NOMO-1 (cell line): ENCODE results near the gene KCNS1.
A peak's percentile ranks its signal among the peaks of the same experiment; 100 is the strongest.
"Not testable (repeated sequence)": the region's sequence is repeated elsewhere in the genome, so short reads cannot be mapped to it uniquely, and the experiment has no call there.

ENCODE experiments used
- DNase-seq, 2 experiments: peaks; one replicate each; lab custom pipeline; 2025; ENCODE audit not compliant: unreplicated experiment in 2 of 2; lab: John Stamatoyannopoulos, UW

The KCNS1 gene

GRCh38 chr20:45100563-45101245 lies at the start of gene KCNS1:
KCNS1 (minus strand) TSS chr20:45101127; CDS start chr20:45099236, 1,891 bp downstream.
- DNase-seq, result peak; percentile 37 to 54

DNA sequence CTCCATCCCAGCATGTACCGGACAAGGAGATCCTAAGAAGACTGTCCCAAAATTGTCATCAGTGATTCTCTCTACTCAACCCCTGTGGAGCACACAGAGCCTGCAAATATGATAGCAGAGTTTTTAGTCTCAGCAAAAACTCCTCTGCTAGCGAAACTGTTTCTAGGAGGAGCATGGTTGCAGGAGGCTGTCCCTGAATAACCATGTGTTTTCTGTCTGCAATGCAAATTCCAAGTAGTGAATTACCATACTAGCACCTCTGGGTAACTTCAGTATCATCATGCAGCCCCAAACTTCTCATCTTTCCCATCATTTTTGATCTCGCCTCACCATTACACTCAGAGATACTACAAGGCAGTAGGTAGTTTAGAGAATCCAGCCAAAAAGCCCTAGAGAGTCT lies 48.1 kb upstream of the KCNS1 start:
- no peak for DNase-seq

- no peak for DNase-seq
Measured at GRCh38 chr20:45140836-45141235, 39.9 kb upstream of the KCNS1 start.

GRCh38 chr20:45139733-45140375 lies 38.9 kb upstream of the KCNS1 start:
- DNase-seq, result not testable (repeated sequence)

DNA sequence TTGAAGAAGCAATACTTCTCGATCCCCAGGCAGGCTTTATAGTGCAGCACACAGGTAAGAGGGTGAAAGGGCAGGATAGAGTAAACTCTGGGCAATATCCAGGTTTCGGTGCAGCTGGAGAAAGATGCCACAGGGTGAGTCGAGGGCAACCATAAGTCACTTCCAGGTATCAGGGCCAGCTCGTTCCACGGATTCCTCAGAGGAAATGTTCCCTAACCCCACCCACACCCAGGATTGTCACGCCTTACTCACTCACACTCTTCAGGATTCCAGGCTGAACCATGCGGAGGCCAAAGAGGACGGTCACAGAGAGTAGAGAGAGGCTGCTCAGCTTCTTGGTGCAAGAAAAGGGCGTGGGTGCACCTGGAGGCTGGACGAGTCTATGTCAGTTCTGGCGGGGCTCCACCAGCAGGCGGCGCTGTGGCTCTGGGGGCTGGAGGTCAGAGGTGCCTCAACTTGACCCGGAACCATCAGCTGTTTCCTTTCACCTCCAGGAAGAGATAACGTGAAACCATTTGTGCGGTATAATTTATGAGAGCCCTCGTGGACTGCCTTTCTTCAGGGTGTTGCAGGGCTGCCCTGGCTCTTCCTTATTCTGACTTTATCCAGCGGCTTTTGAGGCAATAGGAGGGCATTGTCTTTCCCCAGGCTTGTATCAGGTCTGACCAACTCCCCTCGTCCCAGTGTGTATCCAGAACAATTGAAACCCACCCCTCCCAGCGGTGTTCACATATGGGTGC lies 37.8 kb upstream of the KCNS1 start:
- peak; percentile 35 to 57 for DNase-seq

DNA sequence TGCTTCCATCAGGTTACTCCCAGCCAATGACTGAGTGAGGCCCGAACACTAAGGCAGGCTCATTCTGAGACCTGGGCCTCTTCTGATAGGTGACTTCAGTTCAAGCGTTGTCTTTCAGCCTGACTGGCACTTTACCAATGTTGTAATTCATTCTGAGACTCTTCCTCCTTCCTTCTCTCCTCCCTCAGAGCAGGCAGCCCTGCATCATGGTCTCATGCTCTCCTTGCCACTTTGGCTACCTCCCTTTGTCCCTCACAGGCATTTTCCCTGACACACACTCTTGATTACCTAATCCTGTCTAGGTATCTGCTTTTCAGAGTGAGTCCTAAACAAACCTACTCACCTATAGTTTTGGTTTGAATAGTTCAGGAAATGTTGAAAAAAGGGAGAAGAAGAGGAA lies 36.0 kb upstream of the KCNS1 start:
- DNase-seq, result no peak

GRCh38 chr20:45128099-45128498 lies 27.2 kb upstream of the KCNS1 start:
- DNase-seq, result no peak

DNA sequence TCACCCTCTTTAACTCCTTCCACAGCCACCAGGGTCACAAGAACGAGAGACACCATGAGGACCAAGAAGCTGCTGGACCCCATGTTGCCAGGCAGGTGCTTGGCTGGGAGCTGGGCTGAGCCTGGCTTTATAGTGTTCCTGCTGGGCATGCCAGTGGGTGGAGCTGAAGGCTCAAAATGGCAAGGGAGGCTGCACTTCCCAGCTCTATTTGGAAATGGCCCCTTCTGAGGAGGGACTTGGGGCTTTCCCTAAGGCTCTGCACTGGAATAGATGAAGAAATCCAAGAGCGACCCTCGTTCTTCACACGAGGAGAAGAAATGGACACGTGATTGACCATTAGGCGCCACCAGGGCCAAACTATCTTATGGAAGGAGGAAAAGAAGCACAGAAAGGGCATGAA lies 23.4 kb upstream of the KCNS1 start, which contains the start of gene WFDC12:
WFDC12 (minus strand) TSS at position 101 of the 400 bp plus-strand sequence; CDS start at position 83, 18 bp downstream.
- DNase-seq, result no peak

DNA sequence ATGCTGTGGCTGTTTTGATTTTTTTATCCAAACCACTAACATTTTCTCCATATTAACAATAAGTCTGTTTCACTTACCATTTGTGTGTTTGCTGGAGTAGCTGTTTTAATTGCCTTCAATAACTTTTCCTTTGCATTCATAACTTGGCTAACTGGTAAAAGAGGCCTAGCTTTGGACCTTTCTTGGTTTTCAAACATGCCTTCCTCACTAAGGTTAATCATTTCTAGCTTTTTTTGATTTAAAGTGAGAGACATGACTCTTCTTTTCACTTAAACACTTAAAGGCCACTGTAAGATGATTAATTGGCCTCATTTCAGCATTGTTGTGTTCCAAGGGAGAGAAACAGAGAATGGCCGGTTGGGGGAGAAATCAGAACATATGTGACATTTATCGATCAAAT lies 20.5 kb upstream of the KCNS1 start:
- DNase-seq, result no peak

DNA sequence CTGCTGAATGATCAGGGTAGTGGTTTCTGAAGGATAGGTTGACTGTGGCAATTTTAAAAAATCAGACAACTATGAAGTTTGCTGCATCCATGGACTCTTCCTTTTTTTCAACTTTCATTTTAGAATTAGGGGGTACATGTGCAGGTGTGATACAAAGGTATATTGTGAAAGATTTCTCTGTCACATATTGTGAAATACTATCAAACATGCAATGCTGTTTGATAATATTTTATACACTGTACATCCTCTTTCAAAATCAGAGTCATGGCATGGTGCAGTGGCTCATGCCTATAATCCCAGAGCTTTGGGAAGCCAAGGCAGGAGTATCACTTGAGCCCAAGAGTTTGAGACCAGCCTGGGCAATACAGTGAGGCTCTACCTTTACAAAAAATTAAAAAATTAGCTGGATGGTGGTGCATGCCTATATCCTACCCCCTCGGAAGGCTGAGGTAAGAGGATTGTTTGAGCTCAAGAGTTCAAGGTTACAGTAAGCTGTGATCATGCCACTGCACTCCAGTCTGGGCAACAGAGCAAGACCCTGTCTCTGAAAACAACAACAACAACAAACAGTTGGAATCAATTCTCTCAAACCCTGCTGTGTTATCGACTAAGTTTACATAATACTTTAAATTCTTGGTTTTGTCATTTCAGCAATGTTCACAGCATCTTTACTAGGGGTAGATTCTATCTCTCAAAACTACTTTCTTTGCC lies 18.8 kb upstream of the KCNS1 start:
- no peak for DNase-seq

DNA sequence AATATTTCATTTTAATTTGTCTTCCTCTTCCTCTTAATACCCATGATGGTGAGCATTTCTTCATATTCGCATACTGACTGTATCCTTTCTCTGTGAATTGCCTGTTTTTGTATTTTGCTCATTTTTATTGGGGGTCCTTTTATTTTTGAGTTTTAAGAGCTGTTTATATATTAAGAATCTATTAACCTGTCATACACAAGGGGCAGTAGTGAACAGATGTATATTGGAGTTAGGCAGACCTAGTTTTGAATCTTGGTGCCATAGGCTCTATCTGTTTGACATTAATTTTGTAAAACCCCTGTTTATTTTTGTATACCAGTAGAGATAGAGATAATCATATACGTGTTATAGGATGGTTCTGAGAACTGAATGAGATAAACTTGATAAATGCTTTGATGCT lies 17.1 kb upstream of the KCNS1 start:
- no peak for DNase-seq

DNA sequence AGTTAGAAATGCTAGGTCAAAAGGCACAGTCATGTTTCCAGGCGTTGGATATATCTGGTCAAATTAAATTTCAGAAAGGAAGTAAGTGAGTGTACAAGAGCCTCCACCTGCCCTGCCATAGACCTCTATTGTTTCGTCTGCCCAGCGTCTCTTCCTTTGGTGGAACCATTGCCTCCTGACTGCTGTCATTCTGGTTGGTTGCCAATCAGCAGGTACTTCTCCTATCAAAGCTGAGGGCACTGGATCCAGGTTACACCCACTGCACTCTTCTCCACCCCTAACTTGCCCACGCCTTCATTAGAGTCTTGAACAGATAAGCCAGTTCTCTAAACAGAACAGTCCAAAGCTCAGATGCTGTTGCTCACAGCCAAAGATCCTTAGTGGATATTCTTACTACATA lies 16.7 kb upstream of the KCNS1 start:
- no peak for DNase-seq

GRCh38 chr20:45115829-45116228 lies 14.9 kb upstream of the KCNS1 start:
- no peak for DNase-seq

DNA sequence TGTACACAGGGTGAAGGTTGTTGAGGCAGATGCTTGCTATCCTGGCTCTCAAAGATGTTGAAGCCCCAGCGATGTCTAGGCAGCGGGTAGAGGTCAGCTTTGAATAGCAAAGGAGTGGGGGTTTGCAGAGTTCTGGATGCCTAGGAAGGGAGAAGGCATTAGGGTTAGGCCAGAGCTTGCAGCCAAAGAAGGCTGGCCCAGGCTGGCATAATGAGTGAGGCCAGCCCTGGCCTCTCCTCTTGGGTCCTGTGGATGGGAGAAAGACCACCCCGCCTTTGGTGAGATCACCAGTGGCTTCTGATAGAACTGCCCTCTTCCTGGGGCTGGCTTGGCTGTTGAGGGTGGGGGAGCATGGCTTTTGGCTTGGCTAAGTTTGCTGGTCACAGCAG lies 14.5 kb upstream of the KCNS1 start:
- DNase-seq, result no peak

GRCh38 chr20:45114465-45115385 lies 13.8 kb upstream of the KCNS1 start, which contains the start of gene WFDC5:
WFDC5 (minus strand) TSS chr20:45115174; CDS start chr20:45115083, 91 bp downstream.
- DNase-seq, result no peak

DNA sequence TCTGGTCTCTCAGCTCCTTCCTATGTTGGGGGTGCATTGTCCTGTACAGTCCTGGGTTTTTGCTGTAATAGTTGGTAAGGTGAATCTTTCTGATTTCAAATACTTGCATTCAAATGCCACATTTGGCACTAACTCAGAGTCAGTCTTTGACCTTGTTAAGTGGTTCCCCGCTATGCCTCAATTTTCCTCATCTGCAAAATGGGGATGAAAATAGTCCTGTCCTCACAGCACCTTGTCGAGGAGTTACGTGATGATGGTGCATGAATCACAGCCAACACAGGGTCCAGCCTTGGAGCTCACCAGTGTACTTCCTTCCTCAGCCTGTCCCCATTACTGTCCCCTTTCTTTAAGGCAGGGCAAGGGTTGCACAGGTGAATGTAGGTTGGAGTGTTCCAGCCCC lies 12.9 kb upstream of the KCNS1 start:
- DNase-seq, result no peak

GRCh38 chr20:45112754-45113153 lies 11.8 kb upstream of the KCNS1 start:
- DNase-seq, result no peak

GRCh38 chr20:45111799-45112471 lies 11.0 kb upstream of the KCNS1 start:
- DNase-seq, result peak in 1 of 2 experiments; percentile 9

DNA sequence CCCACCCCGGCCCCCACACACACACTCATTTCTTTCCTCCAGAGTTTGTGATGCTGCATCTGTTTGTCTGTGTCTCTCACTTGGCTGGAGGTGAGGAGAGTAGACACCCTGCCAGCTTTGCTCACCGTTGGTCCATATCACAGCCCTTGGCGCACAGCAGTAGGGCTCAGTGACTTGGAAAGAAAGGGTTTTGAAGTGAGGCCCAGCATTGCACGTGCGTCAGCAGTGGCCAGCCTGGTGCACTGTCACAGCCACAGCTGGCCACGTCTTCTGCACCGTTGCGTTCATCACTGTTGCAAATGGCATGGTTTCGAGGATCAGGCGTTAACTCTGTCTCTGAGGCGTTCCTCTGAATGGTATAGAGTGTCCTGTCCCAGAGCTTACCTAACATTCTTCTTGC lies 10.4 kb upstream of the KCNS1 start:
- DNase-seq, result no peak
